NB4 (cell line): ENCODE measurements around the gene CAT.

Experiments
- DNase-seq: peaks from one replicate; pipeline ENCODE4 v3.0.0; 2010; ENCODE audit warnings: low read depth
- H3K4me3 ChIP-seq: one replicate; pipeline ENCODE4 v1.5.1; 2011; ENCODE audit warnings: mild to moderate bottlenecking, low read depth, low read length, moderate library complexity
- MYC ChIP-seq: IDR thresholded peaks from 2 replicates; pipeline ENCODE4 v1.6.1; 2011; ENCODE audit warnings: low read depth, low read length
- POLR2A ChIP-seq: IDR thresholded peaks from 2 replicates; pipeline ENCODE4 v1.6.1; 2011; ENCODE audit warnings: mild to moderate bottlenecking; ENCODE audit not compliant: insufficient read length; ENCODE audit errors: extremely low read depth
- TF ChIP-seq, protein P1 (sequence below): IDR thresholded peaks from 2 replicates; pipeline ENCODE4 v1.6.1; 2011; ENCODE audit warnings: low read depth, low read length
- TF ChIP-seq, protein P2 (sequence below): IDR thresholded peaks from one replicate; pipeline ENCODE4 v1.5.1; 2012; ENCODE audit warnings: low read depth, low read length

Gene CAT

DNA sequence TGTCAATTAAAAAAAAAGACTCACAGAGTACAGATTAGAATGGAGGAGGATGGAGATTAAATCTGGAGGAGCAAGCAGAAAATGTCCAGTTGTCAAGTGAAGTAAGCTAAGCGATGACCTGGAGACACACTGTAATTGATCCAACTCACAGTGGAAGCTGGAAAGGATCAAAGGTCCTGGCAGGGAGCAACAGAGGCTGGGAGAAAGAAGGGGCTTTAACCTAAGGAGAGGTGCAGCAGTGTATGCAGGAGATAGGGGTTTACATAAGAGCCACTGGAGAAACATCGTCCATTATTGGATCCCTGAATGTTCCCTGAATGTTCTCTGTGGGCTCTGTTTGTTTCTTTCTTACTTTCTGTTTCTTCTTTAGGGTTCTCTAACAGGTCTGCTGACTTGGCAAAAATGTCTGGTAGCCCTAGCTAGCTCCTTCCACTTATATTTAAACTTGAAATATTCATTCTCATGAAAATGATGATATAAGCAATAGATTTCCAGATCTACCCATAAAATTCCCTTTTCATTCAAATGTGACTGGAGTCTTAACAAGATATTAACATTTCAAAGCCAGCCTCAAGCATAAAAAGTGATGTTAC is 30.1 kb upstream of the CAT start:
- TF ChIP-seq, protein P1, sequence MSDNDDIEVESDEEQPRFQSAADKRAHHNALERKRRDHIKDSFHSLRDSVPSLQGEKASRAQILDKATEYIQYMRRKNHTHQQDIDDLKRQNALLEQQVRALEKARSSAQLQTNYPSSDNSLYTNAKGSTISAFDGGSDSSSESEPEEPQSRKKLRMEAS, result no peak
- TF ChIP-seq, protein P2, sequence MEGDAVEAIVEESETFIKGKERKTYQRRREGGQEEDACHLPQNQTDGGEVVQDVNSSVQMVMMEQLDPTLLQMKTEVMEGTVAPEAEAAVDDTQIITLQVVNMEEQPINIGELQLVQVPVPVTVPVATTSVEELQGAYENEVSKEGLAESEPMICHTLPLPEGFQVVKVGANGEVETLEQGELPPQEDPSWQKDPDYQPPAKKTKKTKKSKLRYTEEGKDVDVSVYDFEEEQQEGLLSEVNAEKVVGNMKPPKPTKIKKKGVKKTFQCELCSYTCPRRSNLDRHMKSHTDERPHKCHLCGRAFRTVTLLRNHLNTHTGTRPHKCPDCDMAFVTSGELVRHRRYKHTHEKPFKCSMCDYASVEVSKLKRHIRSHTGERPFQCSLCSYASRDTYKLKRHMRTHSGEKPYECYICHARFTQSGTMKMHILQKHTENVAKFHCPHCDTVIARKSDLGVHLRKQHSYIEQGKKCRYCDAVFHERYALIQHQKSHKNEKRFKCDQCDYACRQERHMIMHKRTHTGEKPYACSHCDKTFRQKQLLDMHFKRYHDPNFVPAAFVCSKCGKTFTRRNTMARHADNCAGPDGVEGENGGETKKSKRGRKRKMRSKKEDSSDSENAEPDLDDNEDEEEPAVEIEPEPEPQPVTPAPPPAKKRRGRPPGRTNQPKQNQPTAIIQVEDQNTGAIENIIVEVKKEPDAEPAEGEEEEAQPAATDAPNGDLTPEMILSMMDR, result no peak
- no peak for TF ChIP-seq MYC
- TF ChIP-seq POLR2A, result no peak
- no peak for DNase-seq
- no peak overlapping the region for H3K4me3 ChIP-seq

DNA sequence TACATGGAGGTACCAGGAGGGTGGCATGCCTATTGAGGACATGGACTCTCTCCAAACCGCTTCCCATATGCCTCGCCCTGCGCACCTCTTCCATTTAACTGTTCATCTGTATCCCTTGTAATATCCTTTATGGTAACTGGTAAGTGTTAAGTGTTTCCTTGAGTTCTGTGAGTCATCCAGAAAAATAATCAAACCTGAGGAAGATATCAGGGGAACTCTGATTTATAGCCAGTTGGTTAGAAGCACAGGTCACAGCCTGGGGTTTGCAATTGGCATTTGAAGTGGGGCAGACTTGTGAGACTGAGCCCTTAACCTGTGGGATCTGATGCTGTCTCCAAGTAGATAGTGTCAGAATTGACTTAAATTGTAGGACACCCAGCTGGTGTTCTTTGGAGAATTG is 27.6 kb upstream of the CAT start:
- no peak for DNase-seq
- H3K4me3 ChIP-seq, result no peak overlapping the region
- TF ChIP-seq, protein P2, result no peak
- TF ChIP-seq, protein P1, result no peak
- TF ChIP-seq POLR2A (no peak), MYC (no peak)

DNA sequence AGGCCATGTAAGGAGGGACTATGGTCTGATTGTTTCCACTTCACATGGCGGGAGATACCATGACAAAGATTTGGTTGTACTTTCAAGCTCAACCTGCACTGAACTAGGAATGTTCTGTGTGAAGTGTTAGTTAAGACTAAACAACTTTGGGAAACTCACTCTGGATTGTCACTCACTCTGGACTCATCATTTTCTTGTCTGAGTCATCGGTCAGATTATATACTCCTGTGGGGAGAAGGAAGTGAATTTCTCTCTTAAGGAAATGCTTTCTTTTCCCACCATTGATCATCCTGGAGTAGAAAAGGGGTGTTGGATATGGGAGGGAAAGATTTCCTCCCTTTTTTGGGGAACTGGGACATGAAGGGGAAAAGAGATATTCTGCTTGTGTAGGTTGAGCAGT is 26.9 kb upstream of the CAT start:
- no peak overlapping the region for H3K4me3 ChIP-seq
- no peak for DNase-seq
- TF ChIP-seq, protein P1, result no peak
- TF ChIP-seq MYC (no peak), POLR2A (no peak)
- TF ChIP-seq, protein P2, result no peak

DNA sequence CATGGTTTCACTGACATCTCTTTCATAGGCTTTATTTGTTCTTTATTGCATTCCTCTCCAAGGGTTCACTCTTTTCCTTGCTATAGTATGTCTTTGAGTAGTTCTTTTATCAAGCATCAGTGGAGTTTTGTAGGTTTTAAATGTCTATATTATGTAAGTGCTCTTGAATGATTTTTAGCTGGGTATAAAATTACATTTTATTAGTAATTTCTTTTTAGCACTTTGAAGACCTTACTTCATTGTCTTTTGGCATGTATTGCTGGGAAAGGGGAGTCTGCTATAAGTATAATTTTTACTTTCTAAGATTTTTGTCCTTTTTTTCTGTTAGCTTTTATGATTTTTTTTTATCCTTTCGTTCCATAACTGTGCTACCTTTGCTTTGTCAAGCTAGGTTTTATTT is 25.5 kb upstream of the CAT start:
- no peak for TF ChIP-seq POLR2A
- no peak for TF ChIP-seq MYC
- TF ChIP-seq, protein P2, result no peak
- TF ChIP-seq, protein P1, result no peak
- DNase-seq, result no peak
- H3K4me3 ChIP-seq, result no peak overlapping the region

DNA sequence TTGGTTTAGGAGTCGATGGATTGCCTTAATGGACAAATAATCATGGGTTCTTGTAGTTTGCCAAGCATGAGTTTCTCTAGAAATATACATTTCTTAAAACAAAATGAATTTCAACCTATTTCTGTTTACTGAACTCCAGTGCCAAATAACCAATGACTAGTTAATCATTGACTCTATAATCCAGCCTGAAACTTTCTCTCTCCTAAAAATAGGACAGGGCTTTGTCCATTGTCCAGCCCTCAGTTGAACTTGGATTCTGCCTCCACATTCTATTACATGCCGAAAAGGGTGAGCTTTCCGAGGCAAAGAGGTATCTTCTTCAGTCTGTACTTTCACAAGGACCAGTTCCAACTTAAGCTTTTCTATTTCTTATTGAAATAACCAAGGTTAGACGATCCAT is 23.2 kb upstream of the CAT start:
- TF ChIP-seq, protein P1, result no peak
- TF ChIP-seq MYC (no peak), POLR2A (no peak)
- TF ChIP-seq, protein P2, result no peak
- DNase-seq, result no peak
- H3K4me3 ChIP-seq, result no peak overlapping the region
